ENCODE results near the gene CARD18. TPM values are rescaled to one million over a fixed set of nuclear protein-coding genes. Genes with fewer than 3 reads are reported as not detected.

CARD18 gene
- total RNA-seq, 1 experiment from 2014 or later = 8.1 TPM

- no peak for ATAC-seq
- BruUV-seq (replicated peaks) = no TSS peak
- in situ Hi-C loops (cut with HindIII; ENCODE audit: low pct_unique_long_range_greater_than_20kb, low sequenced_read_pairs) = no loop called here
- 0 out of 2 replicates have a peak, but pooled peaks cover 2% of the 10 kb centered on the region for H3K9me3 ChIP-seq (ENCODE audit: control insufficient read depth, insufficient read depth, low read depth, low read length)
- CTCF ChIA-PET = no interaction called here
- TF ChIP-seq, protein P1, sequence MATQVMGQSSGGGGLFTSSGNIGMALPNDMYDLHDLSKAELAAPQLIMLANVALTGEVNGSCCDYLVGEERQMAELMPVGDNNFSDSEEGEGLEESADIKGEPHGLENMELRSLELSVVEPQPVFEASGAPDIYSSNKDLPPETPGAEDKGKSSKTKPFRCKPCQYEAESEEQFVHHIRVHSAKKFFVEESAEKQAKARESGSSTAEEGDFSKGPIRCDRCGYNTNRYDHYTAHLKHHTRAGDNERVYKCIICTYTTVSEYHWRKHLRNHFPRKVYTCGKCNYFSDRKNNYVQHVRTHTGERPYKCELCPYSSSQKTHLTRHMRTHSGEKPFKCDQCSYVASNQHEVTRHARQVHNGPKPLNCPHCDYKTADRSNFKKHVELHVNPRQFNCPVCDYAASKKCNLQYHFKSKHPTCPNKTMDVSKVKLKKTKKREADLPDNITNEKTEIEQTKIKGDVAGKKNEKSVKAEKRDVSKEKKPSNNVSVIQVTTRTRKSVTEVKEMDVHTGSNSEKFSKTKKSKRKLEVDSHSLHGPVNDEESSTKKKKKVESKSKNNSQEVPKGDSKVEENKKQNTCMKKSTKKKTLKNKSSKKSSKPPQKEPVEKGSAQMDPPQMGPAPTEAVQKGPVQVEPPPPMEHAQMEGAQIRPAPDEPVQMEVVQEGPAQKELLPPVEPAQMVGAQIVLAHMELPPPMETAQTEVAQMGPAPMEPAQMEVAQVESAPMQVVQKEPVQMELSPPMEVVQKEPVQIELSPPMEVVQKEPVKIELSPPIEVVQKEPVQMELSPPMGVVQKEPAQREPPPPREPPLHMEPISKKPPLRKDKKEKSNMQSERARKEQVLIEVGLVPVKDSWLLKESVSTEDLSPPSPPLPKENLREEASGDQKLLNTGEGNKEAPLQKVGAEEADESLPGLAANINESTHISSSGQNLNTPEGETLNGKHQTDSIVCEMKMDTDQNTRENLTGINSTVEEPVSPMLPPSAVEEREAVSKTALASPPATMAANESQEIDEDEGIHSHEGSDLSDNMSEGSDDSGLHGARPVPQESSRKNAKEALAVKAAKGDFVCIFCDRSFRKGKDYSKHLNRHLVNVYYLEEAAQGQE (IDR thresholded peaks at IDR 0.05; ENCODE audit: insufficient read depth in 1 of 2, low read depth in 2 of 2, low read length in 1 of 2) = peak in 1 of 2 experiments; percentile 19; a peak in 1 of 4 replicates
- TF ChIP-seq TCF7L2 (IDR thresholded peaks at IDR 0.05; ENCODE audit: low read depth, low read length) = no peak
- H3K36me3 ChIP-seq (ENCODE audit: control insufficient read depth, insufficient read depth, low read length) = no peaks in the 10 kb centered on the region
- no peak overlapping the region for H3K4me3 ChIP-seq (ENCODE audit: low read depth in 2 of 2, low read length in 2 of 2)
- no peaks in the 10 kb centered on the region for H3K27me3 ChIP-seq (ENCODE audit: control insufficient read depth, insufficient read depth, low read length)
- intact Hi-C loops (cut with micrococcal nuclease; ENCODE audit: unreplicated experiment) = no loop called here
- H3K27ac ChIP-seq (ENCODE audit: low read length) = no peak overlapping the region
- no peak for DNase-seq (ENCODE audit: low read depth, low spot score)
- no peaks in the 10 kb centered on the region for H3K4me1 ChIP-seq (ENCODE audit: control insufficient read depth, insufficient read depth, low read length)
- POLR2A ChIA-PET = no interaction called here
These were observed 3.7 kb downstream of the CARD18 start for GRCh38 chr11:105135883-105136282.

- no peaks in the 10 kb centered on the region for H3K4me1 ChIP-seq (ENCODE audit: control insufficient read depth, insufficient read depth, low read length)
- no TSS peak for BruUV-seq (replicated peaks)
- no peaks in the 10 kb centered on the region for H3K36me3 ChIP-seq (ENCODE audit: control insufficient read depth, insufficient read depth, low read length)
- no peaks in the 10 kb centered on the region for H3K27me3 ChIP-seq (ENCODE audit: control insufficient read depth, insufficient read depth, low read length)
- no peak overlapping the region for H3K4me3 ChIP-seq (ENCODE audit: low read depth in 2 of 2, low read length in 2 of 2)
- TF ChIP-seq, protein P1 (IDR thresholded peaks at IDR 0.05; ENCODE audit: insufficient read depth in 1 of 2, low read depth in 2 of 2, low read length in 1 of 2) = no peak
- no peak for TF ChIP-seq POLR2AphosphoS5 (IDR thresholded peaks at IDR 0.05; ENCODE audit: low read depth, low read length)
- no peak overlapping the region for H3K27ac ChIP-seq (ENCODE audit: low read length)
- no peak for ATAC-seq
- peak; percentile 63 for DNase-seq (ENCODE audit: low read depth, low spot score)
- POLR2A ChIA-PET = interaction anchor here (0.6 kb wide), 1 partner anchor 121 kb away, joined by 4 read pairs; no protein-coding TSS in a partner anchor
- CTCF ChIA-PET = no interaction called here
- in situ Hi-C loops (cut with HindIII; ENCODE audit: low pct_unique_long_range_greater_than_20kb, low sequenced_read_pairs) = no loop called here
- H3K9me3 ChIP-seq (ENCODE audit: control insufficient read depth, insufficient read depth, low read depth, low read length) = 0 out of 2 replicates have a peak, but pooled peaks cover 2% of the 10 kb centered on the region
- intact Hi-C loops (cut with micrococcal nuclease; ENCODE audit: unreplicated experiment) = no loop called here
These were observed 6.7 kb downstream of the CARD18 start for GRCh38 chr11:105132716-105133511.

Data from Panc1 (cell line).